ENCODE results near the gene CDAN1.

GRCh38 chr15:42775416-42775815 lies 38.5 kb upstream of the CDAN1 start:
- TF ChIP-seq POLR2AphosphoS5 (IDR thresholded peaks at IDR 0.05; ENCODE audit: low read depth, low read length) (no peak), POLR2A (IDR thresholded peaks at IDR 0.05; ENCODE audit: low read depth, low read length) (no peak)
